H1 (cell line): ENCODE measurements around the gene PDE3A. TPM values are rescaled to one million over a fixed set of nuclear protein-coding genes. Genes with fewer than 3 reads are reported as not detected.

ENCODE experiments used
- EP300 ChIP-seq, 2 experiments: IDR thresholded peaks; 1 replicate in 1 of 2; 2 replicates in 1 of 2; pipeline ENCODE4 v1.6.1; 2011 to 2012; ENCODE audit warnings: low read depth in 2 of 2, low read length in 2 of 2, mild to moderate bottlenecking in 2 of 2, borderline replicate concordance in 1 of 2, inconsistent platforms in 1 of 2, moderate library complexity in 1 of 2
- ZNF274 ChIP-seq: IDR thresholded peaks from 2 replicates; pipeline ENCODE4 v1.7.0; 2012; ENCODE audit warnings: low read length, borderline replicate concordance; ENCODE audit errors: extremely low read depth
- polyA plus RNA-seq, 7 experiments: library from polyadenylated mRNA; depleted of rRNA in 3 of 7; stranded (reverse) in 5 of 7; unstranded in 2 of 7; fragments of >200 nt in 5 of 7; fragments of 200-250 nt in 2 of 7; gene quantifications; 1 replicate in 5 of 7; 2 replicates in 1 of 7; 4 replicates in 1 of 7; pipeline versions ENCODE4 v1.2.1 to v1.2.3, GENCODE V29; 2011 to 2013; ENCODE audit warnings: missing spikeins in 2 of 7, mixed read lengths in 2 of 7
- total RNA-seq: library from RNA; stranded (reverse); fragmentation: NEBNext Ultra II Directional; extraction: Animal tissue kit (Norgen Biotek cat#: 25700); gene quantifications from 2 replicates; pipeline ENCODE4 v1.2.1, GENCODE V29; 2021
- TF ChIP-seq, protein P1 (sequence below): fragments of 300-600 bp; sonication (generic); IDR thresholded peaks from 2 replicates; pipeline ENCODE4 v1.7.1; 2012; ENCODE audit warnings: low read length, moderate library complexity, mild to moderate bottlenecking, inconsistent platforms; ENCODE audit not compliant: insufficient replicate concordance

PDE3A gene
- total and polyA plus RNA-seq, 2 of the 8 experiments (the other 6 are each of a cell fraction or from before 2014, with no cell fraction given) = 1.4 to 3.4 TPM

DNA sequence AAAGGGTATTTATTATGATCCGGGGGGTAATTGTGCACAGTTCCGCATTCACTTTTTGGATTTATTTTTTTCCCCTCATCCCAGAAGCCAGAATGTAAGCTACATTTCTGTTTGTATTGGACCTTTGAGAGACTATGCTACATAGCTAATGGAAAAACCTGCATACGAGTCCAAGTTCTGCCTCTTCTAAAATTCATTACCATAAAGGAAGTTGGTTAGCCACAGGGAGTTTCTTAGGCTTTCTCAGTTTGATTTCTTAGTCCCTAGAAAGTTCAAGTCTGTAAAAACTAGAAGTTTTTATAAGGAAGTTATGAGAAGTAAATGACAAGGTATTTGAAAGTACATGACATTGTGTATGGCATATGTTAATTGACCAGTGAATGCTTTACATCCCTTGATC is 138.7 kb downstream of the PDE3A start (continued):
- TF ChIP-seq, protein P1, sequence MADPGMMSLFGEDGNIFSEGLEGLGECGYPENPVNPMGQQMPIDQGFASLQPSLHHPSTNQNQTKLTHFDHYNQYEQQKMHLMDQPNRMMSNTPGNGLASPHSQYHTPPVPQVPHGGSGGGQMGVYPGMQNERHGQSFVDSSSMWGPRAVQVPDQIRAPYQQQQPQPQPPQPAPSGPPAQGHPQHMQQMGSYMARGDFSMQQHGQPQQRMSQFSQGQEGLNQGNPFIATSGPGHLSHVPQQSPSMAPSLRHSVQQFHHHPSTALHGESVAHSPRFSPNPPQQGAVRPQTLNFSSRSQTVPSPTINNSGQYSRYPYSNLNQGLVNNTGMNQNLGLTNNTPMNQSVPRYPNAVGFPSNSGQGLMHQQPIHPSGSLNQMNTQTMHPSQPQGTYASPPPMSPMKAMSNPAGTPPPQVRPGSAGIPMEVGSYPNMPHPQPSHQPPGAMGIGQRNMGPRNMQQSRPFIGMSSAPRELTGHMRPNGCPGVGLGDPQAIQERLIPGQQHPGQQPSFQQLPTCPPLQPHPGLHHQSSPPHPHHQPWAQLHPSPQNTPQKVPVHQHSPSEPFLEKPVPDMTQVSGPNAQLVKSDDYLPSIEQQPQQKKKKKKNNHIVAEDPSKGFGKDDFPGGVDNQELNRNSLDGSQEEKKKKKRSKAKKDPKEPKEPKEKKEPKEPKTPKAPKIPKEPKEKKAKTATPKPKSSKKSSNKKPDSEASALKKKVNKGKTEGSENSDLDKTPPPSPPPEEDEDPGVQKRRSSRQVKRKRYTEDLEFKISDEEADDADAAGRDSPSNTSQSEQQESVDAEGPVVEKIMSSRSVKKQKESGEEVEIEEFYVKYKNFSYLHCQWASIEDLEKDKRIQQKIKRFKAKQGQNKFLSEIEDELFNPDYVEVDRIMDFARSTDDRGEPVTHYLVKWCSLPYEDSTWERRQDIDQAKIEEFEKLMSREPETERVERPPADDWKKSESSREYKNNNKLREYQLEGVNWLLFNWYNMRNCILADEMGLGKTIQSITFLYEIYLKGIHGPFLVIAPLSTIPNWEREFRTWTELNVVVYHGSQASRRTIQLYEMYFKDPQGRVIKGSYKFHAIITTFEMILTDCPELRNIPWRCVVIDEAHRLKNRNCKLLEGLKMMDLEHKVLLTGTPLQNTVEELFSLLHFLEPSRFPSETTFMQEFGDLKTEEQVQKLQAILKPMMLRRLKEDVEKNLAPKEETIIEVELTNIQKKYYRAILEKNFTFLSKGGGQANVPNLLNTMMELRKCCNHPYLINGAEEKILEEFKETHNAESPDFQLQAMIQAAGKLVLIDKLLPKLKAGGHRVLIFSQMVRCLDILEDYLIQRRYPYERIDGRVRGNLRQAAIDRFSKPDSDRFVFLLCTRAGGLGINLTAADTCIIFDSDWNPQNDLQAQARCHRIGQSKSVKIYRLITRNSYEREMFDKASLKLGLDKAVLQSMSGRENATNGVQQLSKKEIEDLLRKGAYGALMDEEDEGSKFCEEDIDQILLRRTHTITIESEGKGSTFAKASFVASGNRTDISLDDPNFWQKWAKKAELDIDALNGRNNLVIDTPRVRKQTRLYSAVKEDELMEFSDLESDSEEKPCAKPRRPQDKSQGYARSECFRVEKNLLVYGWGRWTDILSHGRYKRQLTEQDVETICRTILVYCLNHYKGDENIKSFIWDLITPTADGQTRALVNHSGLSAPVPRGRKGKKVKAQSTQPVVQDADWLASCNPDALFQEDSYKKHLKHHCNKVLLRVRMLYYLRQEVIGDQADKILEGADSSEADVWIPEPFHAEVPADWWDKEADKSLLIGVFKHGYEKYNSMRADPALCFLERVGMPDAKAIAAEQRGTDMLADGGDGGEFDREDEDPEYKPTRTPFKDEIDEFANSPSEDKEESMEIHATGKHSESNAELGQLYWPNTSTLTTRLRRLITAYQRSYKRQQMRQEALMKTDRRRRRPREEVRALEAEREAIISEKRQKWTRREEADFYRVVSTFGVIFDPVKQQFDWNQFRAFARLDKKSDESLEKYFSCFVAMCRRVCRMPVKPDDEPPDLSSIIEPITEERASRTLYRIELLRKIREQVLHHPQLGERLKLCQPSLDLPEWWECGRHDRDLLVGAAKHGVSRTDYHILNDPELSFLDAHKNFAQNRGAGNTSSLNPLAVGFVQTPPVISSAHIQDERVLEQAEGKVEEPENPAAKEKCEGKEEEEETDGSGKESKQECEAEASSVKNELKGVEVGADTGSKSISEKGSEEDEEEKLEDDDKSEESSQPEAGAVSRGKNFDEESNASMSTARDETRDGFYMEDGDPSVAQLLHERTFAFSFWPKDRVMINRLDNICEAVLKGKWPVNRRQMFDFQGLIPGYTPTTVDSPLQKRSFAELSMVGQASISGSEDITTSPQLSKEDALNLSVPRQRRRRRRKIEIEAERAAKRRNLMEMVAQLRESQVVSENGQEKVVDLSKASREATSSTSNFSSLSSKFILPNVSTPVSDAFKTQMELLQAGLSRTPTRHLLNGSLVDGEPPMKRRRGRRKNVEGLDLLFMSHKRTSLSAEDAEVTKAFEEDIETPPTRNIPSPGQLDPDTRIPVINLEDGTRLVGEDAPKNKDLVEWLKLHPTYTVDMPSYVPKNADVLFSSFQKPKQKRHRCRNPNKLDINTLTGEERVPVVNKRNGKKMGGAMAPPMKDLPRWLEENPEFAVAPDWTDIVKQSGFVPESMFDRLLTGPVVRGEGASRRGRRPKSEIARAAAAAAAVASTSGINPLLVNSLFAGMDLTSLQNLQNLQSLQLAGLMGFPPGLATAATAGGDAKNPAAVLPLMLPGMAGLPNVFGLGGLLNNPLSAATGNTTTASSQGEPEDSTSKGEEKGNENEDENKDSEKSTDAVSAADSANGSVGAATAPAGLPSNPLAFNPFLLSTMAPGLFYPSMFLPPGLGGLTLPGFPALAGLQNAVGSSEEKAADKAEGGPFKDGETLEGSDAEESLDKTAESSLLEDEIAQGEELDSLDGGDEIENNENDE = no peak
- no peak for TF ChIP-seq EP300 (IDR thresholded peaks at IDR 0.05; ENCODE audit: borderline replicate concordance in 1 of 2, low read depth in 2 of 2, low read length in 2 of 2)
- no peak for TF ChIP-seq ZNF274
